Hematopoietic multipotent progenitor cell treated with erythropoietin and hydrocortisone succinate and interleukin-3 and kit ligand, for 6 days (in vitro differentiated cells): ENCODE results near the gene TIGAR.

Experiments
- DNase-seq: peaks from one replicate; pipeline ENCODE4 v3.0.0-alpha.2; 2015

The TIGAR gene

GRCh38 chr12:4283512-4284255, 37.3 kb upstream of the TIGAR start:
- no peak for DNase-seq

GRCh38 chr12:4284306-4284705, 36.7 kb upstream of the TIGAR start:
- DNase-seq: no peak

GRCh38 chr12:4285070-4285469, 35.9 kb upstream of the TIGAR start:
- no peak for DNase-seq

- peak; percentile 54 for DNase-seq
Measured at GRCh38 chr12:4286228-4286627, 34.8 kb upstream of the TIGAR start.

GRCh38 chr12:4286771-4287317, 34.2 kb upstream of the TIGAR start:
- no peak for DNase-seq

- DNase-seq: no peak
Measured at GRCh38 chr12:4287325-4288211, 33.4 kb upstream of the TIGAR start.

- peak; percentile 14 for DNase-seq
Measured at GRCh38 chr12:4288296-4289131, 32.5 kb upstream of the TIGAR start.

- DNase-seq: peak; percentile 50
Measured at GRCh38 chr12:4289231-4289878, 31.7 kb upstream of the TIGAR start.

GRCh38 chr12:4289998-4290790, 30.8 kb upstream of the TIGAR start:
- DNase-seq: no peak

- DNase-seq: no peak
Measured at GRCh38 chr12:4292341-4293073, 28.5 kb upstream of the TIGAR start.

GRCh38 chr12:4293299-4293965, 27.6 kb upstream of the TIGAR start:
- no peak for DNase-seq

- no peak for DNase-seq
Measured at GRCh38 chr12:4293966-4294505, 27.0 kb upstream of the TIGAR start.

- DNase-seq: no peak
Measured at GRCh38 chr12:4296751-4297150, 24.3 kb upstream of the TIGAR start.

- DNase-seq: no peak
Measured at GRCh38 chr12:4297617-4298016, 23.4 kb upstream of the TIGAR start.

- no peak for DNase-seq
Measured at GRCh38 chr12:4300883-4301282, 20.1 kb upstream of the TIGAR start.

GRCh38 chr12:4301932-4302501, 19.0 kb upstream of the TIGAR start:
- no peak for DNase-seq

- DNase-seq: no peak
Measured at GRCh38 chr12:4302881-4303280, 18.1 kb upstream of the TIGAR start.

GRCh38 chr12:4303750-4304149, 17.3 kb upstream of the TIGAR start:
- DNase-seq: no peak

- DNase-seq: peak; percentile 73
Measured at GRCh38 chr12:4307593-4308333, 13.2 kb upstream of the TIGAR start.
